NK-92 treated with Interleukin-12 subunit alpha and Interleukin-12 subunit beta, amount 100 ng/mL, for 24 hours (cell line): ENCODE measurements around the gene TRPV3.
"Not testable (repeated sequence)": the region's sequence is repeated elsewhere in the genome, so short reads cannot be mapped to it uniquely, and the experiment has no call there.

Experiments
- DNase-seq: peaks from one replicate; lab custom pipeline; 2025; lab: John Stamatoyannopoulos, UW

Gene TRPV3

GRCh38 chr17:3557768-3558583, at the start of gene TRPV3:
TSS of gene TRPV3 (minus strand) at chr17:3557812. CDS start at chr17:3554850, 2,962 bp downstream.
- no peak for DNase-seq

GRCh38 chr17:3603870-3604259, 46.3 kb upstream of the TRPV3 start:
- no peak for DNase-seq

GRCh38 chr17:3603119-3603869, 45.7 kb upstream of the TRPV3 start:
- no peak for DNase-seq

- DNase-seq, result no peak
Measured at GRCh38 chr17:3602499-3602898, 44.9 kb upstream of the TRPV3 start.

GRCh38 chr17:3600529-3601205, 43.1 kb upstream of the TRPV3 start:
- no peak for DNase-seq

GRCh38 chr17:3598078-3598477, 40.5 kb upstream of the TRPV3 start:
- no peak for DNase-seq

- DNase-seq, result no peak
Measured at GRCh38 chr17:3596804-3597464, 39.3 kb upstream of the TRPV3 start.

GRCh38 chr17:3594976-3595375, 37.4 kb upstream of the TRPV3 start:
- no peak for DNase-seq

GRCh38 chr17:3594051-3594800, 36.6 kb upstream of the TRPV3 start:
- DNase-seq, result no peak

GRCh38 chr17:3593384-3593783, 35.8 kb upstream of the TRPV3 start:
- no peak for DNase-seq

GRCh38 chr17:3592216-3592860, 34.7 kb upstream of the TRPV3 start:
- no peak for DNase-seq

GRCh38 chr17:3590768-3591167, 33.2 kb upstream of the TRPV3 start:
- no peak for DNase-seq

GRCh38 chr17:3590231-3590630, 32.6 kb upstream of the TRPV3 start:
- DNase-seq, result no peak

- no peak for DNase-seq
Measured at GRCh38 chr17:3589784-3590183, 32.2 kb upstream of the TRPV3 start.

GRCh38 chr17:3585826-3586225, 28.2 kb upstream of the TRPV3 start:
- no peak for DNase-seq

GRCh38 chr17:3583456-3583855, 25.8 kb upstream of the TRPV3 start:
- no peak for DNase-seq

- DNase-seq, result no peak
Measured at GRCh38 chr17:3582915-3583314, 25.3 kb upstream of the TRPV3 start.

- not testable (repeated sequence) for DNase-seq
Measured at GRCh38 chr17:3578667-3579066, 21.1 kb upstream of the TRPV3 start.

GRCh38 chr17:3576970-3577369, 19.4 kb upstream of the TRPV3 start:
- no peak for DNase-seq

- DNase-seq, result no peak
Measured at GRCh38 chr17:3575511-3575910, 17.9 kb upstream of the TRPV3 start.

- no peak for DNase-seq
Measured at GRCh38 chr17:3574231-3574630, 16.6 kb upstream of the TRPV3 start.
